GM10266 (cell line): ENCODE measurements around the gene CASP6.
"Not testable (repeated sequence)": the region's sequence is repeated elsewhere in the genome, so short reads cannot be mapped to it uniquely, and the experiment has no call there.

Experiments used
- DNase-seq: peaks from one replicate; pipeline ENCODE4 v3.0.0; 2012; ENCODE audit errors: extremely low spot score
- CTCF ChIP-seq: IDR thresholded peaks from 2 replicates; pipeline ENCODE4 v1.5.1; 2012; ENCODE audit warnings: mild to moderate bottlenecking, low read depth; ENCODE audit not compliant: control insufficient read depth, insufficient read depth; ENCODE audit errors: missing control alignments

CASP6 gene

GRCh38 chr4:109699553-109700225 lies 3.6 kb downstream of the CASP6 start:
- no peak for TF ChIP-seq CTCF
- no peak for DNase-seq

GRCh38 chr4:109698656-109699055 lies 4.6 kb downstream of the CASP6 start:
- no peak for DNase-seq
- no peak for TF ChIP-seq CTCF

GRCh38 chr4:109691411-109691920 lies 11.8 kb downstream of the CASP6 start:
- no peak for TF ChIP-seq CTCF

GRCh38 chr4:109690690-109691410 lies 12.4 kb downstream of the CASP6 start:
- TF ChIP-seq CTCF = no peak
- DNase-seq = no peak

More at GRCh38 chr4:109691411-109691920, 11.8 kb downstream of the CASP6 start:
- no peak for DNase-seq

GRCh38 chr4:109684727-109685126 lies 18.5 kb downstream of the CASP6 start:
- DNase-seq = no peak
- no peak for TF ChIP-seq CTCF

GRCh38 chr4:109683621-109684253 lies 19.5 kb downstream of the CASP6 start:
- no peak for TF ChIP-seq CTCF
- DNase-seq = no peak

GRCh38 chr4:109682875-109683274 lies 20.4 kb downstream of the CASP6 start:
- DNase-seq = no peak
- TF ChIP-seq CTCF = no peak

GRCh38 chr4:109678925-109679324 lies 24.3 kb downstream of the CASP6 start:
- DNase-seq = not testable (repeated sequence)

- not testable (repeated sequence) for DNase-seq
Observed at GRCh38 chr4:109678472-109678871, 24.8 kb downstream of the CASP6 start.
